DMS53 treated with DMSO at 0.1 percent for 48 hours (cell line): Measurements from ENCODE around the gene PRR29.
"Not testable (repeated sequence)": the region's sequence is repeated elsewhere in the genome, so short reads cannot be mapped to it uniquely, and the experiment has no call there.

Experiments
- DNase-seq: peaks from one replicate; lab custom pipeline; 2025; ENCODE audit not compliant: unreplicated experiment; lab: John Stamatoyannopoulos, UW

PRR29 gene

DNA sequence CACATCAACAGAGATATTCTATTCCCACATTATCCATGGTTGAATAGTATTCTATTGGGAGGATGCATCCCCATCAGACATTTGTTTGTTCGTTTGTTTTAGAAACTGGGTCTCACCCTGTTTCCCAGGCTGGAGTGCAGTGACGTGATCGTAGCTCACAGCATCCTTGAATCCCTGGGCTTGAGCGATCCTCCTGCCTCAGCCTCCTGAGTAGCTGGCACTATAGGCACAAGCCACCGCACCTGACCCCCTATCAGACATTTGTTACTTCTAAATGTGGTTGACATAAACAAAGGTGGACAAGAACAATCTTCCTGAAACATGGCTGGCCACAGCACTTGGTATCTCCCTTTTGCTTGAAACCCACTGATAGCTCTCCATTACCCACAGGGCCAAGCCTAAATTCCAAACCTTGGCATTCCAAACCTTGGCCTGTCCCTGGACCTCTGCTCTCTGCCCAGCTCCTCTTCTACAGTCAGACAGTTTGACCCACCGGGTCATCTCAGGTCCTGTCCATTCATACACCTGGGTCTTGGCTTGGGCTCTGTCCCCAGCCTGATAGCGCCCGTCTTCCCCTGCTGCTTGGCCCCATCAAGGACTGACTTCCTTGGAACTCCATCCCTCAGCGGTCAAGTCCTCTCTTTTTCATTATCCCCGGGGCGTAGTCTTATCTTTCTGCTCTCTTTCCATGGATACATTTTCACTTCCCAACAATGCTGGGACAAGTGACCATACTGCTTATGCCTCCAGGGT, 1.5 kb upstream of the PRR29 start:
- no peak for DNase-seq

GRCh38 chr17:63997341-63998048, 656 bp upstream of the PRR29 start:
- no peak for DNase-seq

GRCh38 chr17:63998721-63999679, 849 bp downstream of the PRR29 start:
- DNase-seq, result no peak

GRCh38 chr17:63999680-64000531, 1.8 kb downstream of the PRR29 start:
- no peak for DNase-seq

GRCh38 chr17:64001091-64001579, 3.0 kb downstream of the PRR29 start:
- DNase-seq, result no peak

GRCh38 chr17:64001763-64002529, 3.8 kb downstream of the PRR29 start:
- no peak for DNase-seq

DNA sequence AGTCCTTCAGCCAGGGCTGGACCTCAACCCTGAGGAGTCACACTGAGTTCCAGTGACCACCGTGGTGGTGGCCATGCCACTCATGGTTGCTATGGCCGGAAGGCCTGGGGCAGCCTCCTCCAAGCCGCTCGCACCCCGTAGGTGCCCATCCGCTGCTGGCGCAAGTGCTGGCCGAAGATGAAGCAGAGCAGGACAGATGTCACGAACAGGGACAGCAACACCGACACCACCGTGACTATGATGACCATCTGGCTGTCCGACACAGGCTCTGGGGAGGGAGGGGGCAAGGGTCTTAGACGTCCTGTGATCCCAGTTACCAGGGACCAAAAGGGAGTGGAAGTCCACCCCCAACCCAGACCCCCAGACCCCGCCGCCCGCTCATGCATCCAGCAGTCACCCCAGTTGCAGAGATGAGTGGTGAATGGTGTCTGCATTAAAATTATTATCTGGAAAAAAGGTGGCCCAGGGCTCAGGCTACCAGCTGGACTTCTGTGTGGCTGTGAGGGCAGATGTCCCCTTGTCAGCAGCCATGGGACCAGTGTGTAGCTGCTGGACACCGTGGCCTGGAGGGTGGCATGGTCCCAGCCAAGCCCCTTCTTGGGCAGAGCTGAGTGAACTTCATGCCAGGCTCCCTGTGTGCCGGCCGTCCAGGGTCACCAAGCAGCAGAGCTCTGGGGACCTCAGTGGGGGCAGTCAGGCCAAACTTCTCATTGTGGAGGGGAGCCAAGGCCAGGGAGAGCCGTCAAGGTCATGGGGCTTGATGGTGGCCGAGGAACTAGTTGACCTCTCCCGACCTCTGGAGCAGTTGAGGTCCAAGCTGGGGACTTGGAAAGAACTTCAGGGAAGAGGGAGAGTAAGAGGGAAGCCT, 4.7 kb downstream of the PRR29 start:
- no peak for DNase-seq

DNA sequence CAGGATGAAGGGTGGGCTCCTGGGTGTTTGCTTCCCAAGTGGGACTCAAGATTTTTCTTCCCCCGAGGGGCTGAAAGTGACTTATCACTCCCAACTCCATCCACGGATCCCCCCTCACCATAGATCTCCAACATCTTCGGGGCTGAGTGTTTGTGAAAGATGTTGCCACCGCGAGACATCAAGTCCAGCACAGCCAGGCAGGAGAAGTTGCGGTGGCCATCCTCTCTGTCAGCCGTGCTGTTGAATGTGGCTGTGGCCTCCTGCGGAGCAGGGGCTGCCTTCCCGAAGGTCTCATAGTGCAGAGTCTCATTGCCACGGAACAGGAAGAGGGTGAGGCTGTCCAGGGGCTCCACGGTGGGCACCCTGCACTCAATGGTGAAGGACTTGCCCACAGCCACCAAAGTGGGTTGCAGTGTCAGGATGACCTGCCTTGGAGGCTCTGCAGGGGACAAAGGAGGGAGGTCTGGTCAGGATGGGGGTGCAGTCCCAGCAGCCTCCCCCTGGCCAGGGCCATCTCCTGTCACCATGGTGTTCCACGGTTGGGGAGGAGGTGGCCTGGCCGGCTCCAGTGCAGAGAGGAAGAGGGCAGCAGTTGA, 5.5 kb downstream of the PRR29 start:
- DNase-seq, result no peak

GRCh38 chr17:64004218-64004770, 6.1 kb downstream of the PRR29 start:
- DNase-seq, result no peak

DNA sequence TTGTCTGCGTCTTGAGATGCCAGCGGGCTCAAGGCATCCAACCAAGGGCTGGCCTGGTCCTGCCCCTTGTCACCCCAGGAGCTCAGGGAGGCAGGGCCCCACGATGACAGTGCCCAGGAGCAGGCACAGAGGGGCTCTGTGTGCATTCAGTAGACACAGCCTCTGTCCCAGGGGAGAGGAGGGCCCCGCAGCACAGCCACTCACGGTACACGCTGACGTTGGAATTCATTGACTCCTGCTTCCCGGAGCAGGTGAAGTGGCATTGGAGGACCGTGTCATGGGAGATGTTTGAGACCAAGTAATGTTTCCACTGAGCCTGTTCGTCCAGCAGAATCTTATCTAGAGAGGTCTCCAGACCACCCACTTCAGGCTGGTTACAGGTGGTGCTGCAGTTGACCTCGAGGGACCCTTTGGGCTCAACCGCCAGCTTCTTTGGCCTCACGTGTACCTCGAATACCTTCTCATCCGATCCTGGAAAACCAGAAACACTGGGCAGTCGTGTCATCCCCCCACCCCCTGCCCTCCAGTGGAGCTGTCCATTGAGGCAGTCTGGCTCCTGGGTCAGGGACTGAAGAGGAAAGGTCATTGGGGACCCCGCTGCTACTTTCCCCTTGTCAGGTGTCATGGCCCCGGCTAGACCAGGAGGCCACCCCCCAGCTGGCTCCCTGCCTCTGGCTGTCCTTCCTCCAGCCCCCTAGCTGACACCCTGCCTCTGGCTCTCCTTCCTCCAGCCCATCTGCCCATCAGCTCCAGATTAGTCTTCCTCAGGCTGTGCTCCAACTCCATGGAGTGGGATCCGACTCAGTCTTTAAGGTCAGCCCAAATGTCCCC, 7.0 kb downstream of the PRR29 start:
- DNase-seq, result no peak

DNA sequence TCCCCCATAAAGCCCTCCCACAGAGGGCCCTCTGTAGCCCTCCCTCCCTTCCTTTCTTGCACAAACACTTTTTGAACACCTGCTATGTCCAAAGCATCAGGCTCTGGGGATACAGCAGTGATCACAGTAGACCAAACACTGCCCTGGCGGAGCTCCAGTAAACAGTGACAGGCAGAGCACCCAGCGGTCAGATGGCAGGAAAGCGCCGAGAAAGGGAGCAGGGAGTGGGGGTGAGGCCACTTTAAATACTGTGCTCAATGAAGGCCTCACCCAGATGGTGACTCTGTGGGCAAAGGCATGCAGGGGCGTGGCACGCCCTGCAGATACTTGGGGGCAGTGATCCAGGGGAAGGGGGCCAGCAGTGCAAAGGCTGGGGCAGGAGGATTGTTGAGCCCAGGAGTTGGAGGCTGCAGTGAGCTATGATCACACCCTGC, 7.6 kb downstream of the PRR29 start:
- DNase-seq, result no peak

GRCh38 chr17:64006361-64007088, 8.4 kb downstream of the PRR29 start:
- no peak for DNase-seq

DNA sequence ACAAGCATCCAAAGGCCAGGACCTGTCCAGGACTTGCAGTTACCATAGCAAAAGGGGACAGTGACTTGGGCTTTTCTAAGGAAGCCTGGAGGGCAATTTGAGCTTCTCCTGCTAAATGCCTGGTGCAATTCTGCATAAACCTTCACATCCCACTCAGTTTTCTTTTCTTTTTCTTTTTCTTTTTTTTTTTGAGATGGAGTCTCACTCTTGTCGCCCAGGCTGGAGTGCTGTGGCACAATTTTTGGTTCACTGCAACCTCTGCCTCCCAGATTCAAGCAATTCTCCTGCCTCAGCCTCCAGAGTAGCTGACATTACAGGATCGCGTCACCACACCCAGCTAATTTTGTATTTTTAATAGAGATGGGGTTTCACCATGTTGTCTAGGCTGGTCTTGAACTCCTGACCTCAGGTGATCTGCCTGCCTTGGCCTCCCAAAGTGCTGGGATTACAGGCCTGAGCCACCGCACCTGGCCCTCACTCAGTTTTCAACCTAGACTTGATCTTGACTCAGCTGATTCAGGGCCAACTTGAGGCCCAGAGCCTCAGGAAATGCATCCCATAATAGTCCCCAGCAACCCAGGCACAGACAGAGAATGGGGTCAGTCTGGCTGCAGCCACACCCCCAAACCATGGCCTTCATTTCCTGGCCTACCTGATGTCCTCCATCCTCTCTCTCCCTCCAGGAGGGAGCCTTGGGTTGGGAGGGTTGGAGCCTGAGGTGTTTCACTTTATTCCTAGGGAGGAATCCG, 9.1 kb downstream of the PRR29 start:
- DNase-seq, result not testable (repeated sequence)

GRCh38 chr17:64007838-64008282, 9.7 kb downstream of the PRR29 start:
- DNase-seq, result no peak

DNA sequence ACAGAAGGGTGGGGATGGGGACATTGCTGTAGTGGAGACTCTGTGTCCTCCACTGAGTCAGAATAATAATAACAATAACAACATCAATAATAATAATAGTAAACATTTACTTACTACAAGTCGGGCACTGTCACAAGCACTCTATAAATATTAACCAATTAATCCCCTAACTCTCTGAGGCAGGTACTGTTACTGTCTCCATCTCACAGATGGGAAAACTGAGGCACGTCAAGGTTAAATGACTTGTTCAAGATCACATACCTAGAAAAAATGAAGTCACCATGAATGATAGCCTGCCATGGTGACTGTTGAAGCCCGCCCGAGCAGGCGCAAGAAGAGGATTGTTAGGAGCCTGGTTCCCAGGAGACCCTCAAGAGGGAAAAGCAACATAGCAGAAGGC, 10.2 kb downstream of the PRR29 start:
- DNase-seq, result no peak

DNA sequence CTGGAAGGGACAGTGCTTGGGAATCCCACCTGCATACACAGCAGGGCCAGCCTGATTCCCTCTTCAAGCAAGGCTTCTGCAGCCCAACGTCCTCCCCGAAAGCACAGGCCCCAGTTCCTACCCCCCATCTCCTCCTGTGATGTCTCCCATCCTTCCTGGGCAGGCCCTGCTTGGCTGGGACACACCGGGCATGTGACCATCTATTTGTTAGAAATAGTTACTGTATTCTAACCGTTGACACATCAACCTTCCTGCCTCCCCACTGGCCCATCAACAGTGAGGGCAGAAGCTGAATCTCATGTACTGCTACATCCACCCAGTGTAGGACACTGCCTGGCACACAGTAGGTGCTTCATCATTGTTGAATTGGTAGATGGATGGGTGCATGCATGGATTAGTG, 10.7 kb downstream of the PRR29 start:
- no peak for DNase-seq
